HT-29 (cell line): ENCODE measurements around the gene GDI2. TPM values are rescaled to one million over a fixed set of nuclear protein-coding genes. Genes with fewer than 3 reads are reported as not detected.
"Not testable (repeated sequence)": the region's sequence is repeated elsewhere in the genome, so short reads cannot be mapped to it uniquely, and the experiment has no call there.

Source experiments
- DNase-seq: peaks from one replicate; pipeline ENCODE4 v3.0.0-alpha.2; 2015; ENCODE audit warnings: low spot score
- total RNA-seq: library from RNA; depleted of rRNA; stranded (reverse); fragments of >200 nt; shearing (Covaris generic); gene quantifications from 2 replicates; pipeline ENCODE4 v1.2.3, GENCODE V29; 2014; rRNA removed

The GDI2 gene
- total RNA-seq: 185 and 211 TPM in 2 replicates

GRCh38 chr10:5813341-5814109 lies at the start of gene GDI2:
Gene GDI2, minus strand, starts transcription at chr10:5813434. Its CDS starts 176 bp downstream, at chr10:5813258.
- DNase-seq: peak; percentile 95

- no peak for DNase-seq
These were observed 49.2 kb upstream of the GDI2 start for GRCh38 chr10:5862360-5862961.

- no peak for DNase-seq
These were observed 46.8 kb upstream of the GDI2 start for GRCh38 chr10:5860066-5860465.

- no peak for DNase-seq
These were observed 45.6 kb upstream of the GDI2 start for GRCh38 chr10:5858811-5859210.

GRCh38 chr10:5856701-5857004 lies 43.4 kb upstream of the GDI2 start:
- no peak for DNase-seq

GRCh38 chr10:5855979-5856700 lies 42.9 kb upstream of the GDI2 start:
- DNase-seq: no peak

GRCh38 chr10:5854131-5854475 lies 40.9 kb upstream of the GDI2 start:
- DNase-seq: no peak

GRCh38 chr10:5846667-5847066 lies 33.4 kb upstream of the GDI2 start:
- DNase-seq: not testable (repeated sequence)

- DNase-seq: no peak
These were observed 31.3 kb upstream of the GDI2 start for GRCh38 chr10:5844345-5845055.

- no peak for DNase-seq
These were observed 30.6 kb upstream of the GDI2 start for GRCh38 chr10:5843686-5844344.

- DNase-seq: no peak
These were observed 28.7 kb upstream of the GDI2 start for GRCh38 chr10:5841965-5842364.

GRCh38 chr10:5840314-5841307 lies 27.4 kb upstream of the GDI2 start:
- no peak for DNase-seq

GRCh38 chr10:5836181-5836580 lies 22.9 kb upstream of the GDI2 start:
- not testable (repeated sequence) for DNase-seq

GRCh38 chr10:5835446-5836095 lies 22.3 kb upstream of the GDI2 start:
- DNase-seq: no peak

GRCh38 chr10:5833814-5834213 lies 20.6 kb upstream of the GDI2 start:
- DNase-seq: no peak

GRCh38 chr10:5832946-5833345 lies 19.7 kb upstream of the GDI2 start:
- DNase-seq: peak; percentile 40

GRCh38 chr10:5831446-5831782 lies 18.2 kb upstream of the GDI2 start:
- DNase-seq: no peak

GRCh38 chr10:5830629-5831445 lies 17.6 kb upstream of the GDI2 start:
- DNase-seq: no peak

GRCh38 chr10:5829267-5829666 lies 16.0 kb upstream of the GDI2 start:
- no peak for DNase-seq
